Trophoblast cell (in vitro differentiated cells and primary cell): ENCODE data around the gene LTB.
A peak's percentile ranks its signal among the peaks of the same experiment; 100 is the strongest.

ENCODE experiments used
- DNase-seq, 2 donors: peaks; one replicate each; pipeline ENCODE4 v3.0.0-alpha.2; 2016
- H2AFZ ChIP-seq: 2 replicates; pipeline ENCODE4 v1.6.1; 2013; ENCODE audit warnings: low read length, moderate library complexity, mild to moderate bottlenecking; ENCODE audit not compliant: insufficient read depth, poor library complexity
- H2AK5ac ChIP-seq: 2 replicates; pipeline ENCODE4 v1.6.1; 2013; ENCODE audit warnings: mild to moderate bottlenecking, low read length
- H2BK120ac ChIP-seq: 2 replicates; pipeline ENCODE4 v1.6.1; 2013; ENCODE audit warnings: low read length, mild to moderate bottlenecking, moderate library complexity; ENCODE audit not compliant: insufficient read depth, poor library complexity
- H2BK12ac ChIP-seq: 2 replicates; pipeline ENCODE4 v1.6.1; 2013; ENCODE audit warnings: mild to moderate bottlenecking, low read length, moderate library complexity
- H2BK5ac ChIP-seq: 2 replicates; pipeline ENCODE4 v1.6.1; 2013; ENCODE audit warnings: low read length, low read depth, moderate library complexity, mild to moderate bottlenecking; ENCODE audit not compliant: poor library complexity
- H3K14ac ChIP-seq: 2 replicates; pipeline ENCODE4 v1.6.1; 2013; ENCODE audit warnings: mild to moderate bottlenecking, low read length
- H3K18ac ChIP-seq: 2 replicates; pipeline ENCODE4 v1.6.1; 2013; ENCODE audit warnings: mild to moderate bottlenecking, low read length
- H3K23ac ChIP-seq: 2 replicates; pipeline ENCODE4 v1.6.1; 2013; ENCODE audit warnings: low read length
- H3K27ac ChIP-seq: 2 replicates; pipeline ENCODE4 v1.5.1; 2013; ENCODE audit warnings: low read depth, mild to moderate bottlenecking, inconsistent platforms, low read length, moderate library complexity
- H3K27me3 ChIP-seq: 2 replicates; pipeline ENCODE4 v1.6.1; 2013; ENCODE audit warnings: inconsistent platforms, mild to moderate bottlenecking, low read length, moderate library complexity; ENCODE audit not compliant: insufficient read depth
- H3K36me3 ChIP-seq, 2 experiments: 1 replicate in 1 of 2; 2 replicates in 1 of 2; pipeline ENCODE4 v1.6.1; 2013; ENCODE audit warnings: low read length in 2 of 2, mild to moderate bottlenecking in 2 of 2, moderate library complexity in 1 of 2; ENCODE audit not compliant: insufficient read depth in 2 of 2, control insufficient read depth in 1 of 2
- H3K4ac ChIP-seq: 2 replicates; pipeline ENCODE4 v1.6.1; 2013; ENCODE audit warnings: low read depth, mild to moderate bottlenecking, low read length, moderate library complexity
- H3K4me1 ChIP-seq, 2 experiments: 1 replicate in 1 of 2; 2 replicates in 1 of 2; pipeline ENCODE4 v1.6.1; 2013; ENCODE audit warnings: low read length in 2 of 2, mild to moderate bottlenecking in 2 of 2, moderate library complexity in 1 of 2; ENCODE audit not compliant: insufficient read depth in 2 of 2, control insufficient read depth in 1 of 2
- H3K4me2 ChIP-seq: 2 replicates; pipeline ENCODE4 v1.6.1; 2013; ENCODE audit warnings: inconsistent platforms, mild to moderate bottlenecking, low read length, moderate library complexity
- H3K4me3 ChIP-seq: 2 replicates; pipeline ENCODE4 v1.5.1; 2013; ENCODE audit warnings: mild to moderate bottlenecking, low read depth, low read length, inconsistent platforms
- H3K79me1 ChIP-seq: one replicate; pipeline ENCODE4 v1.6.1; 2013; ENCODE audit warnings: low read length
- H3K79me2 ChIP-seq: 2 replicates; pipeline ENCODE4 v1.6.1; 2013; ENCODE audit warnings: low read length, mild to moderate bottlenecking; ENCODE audit not compliant: control insufficient read depth, insufficient read depth, poor library complexity
- H3K9ac ChIP-seq: 2 replicates; pipeline ENCODE4 v1.6.1; 2013; ENCODE audit warnings: mild to moderate bottlenecking, low read length
- H3K9me3 ChIP-seq: 2 replicates; pipeline ENCODE4 v1.6.1; 2013; ENCODE audit warnings: low read depth, mild to moderate bottlenecking, control low read depth, inconsistent platforms, low read length; ENCODE audit not compliant: insufficient read depth
- H4K12ac ChIP-seq: 2 replicates; pipeline ENCODE4 v1.6.1; 2013; ENCODE audit warnings: low read depth, mild to moderate bottlenecking, low read length, moderate library complexity
- H4K8ac ChIP-seq: 2 replicates; pipeline ENCODE4 v1.6.1; 2013; ENCODE audit warnings: low read depth, mild to moderate bottlenecking, low read length, moderate library complexity
- H4K91ac ChIP-seq: one replicate; pipeline ENCODE4 v1.6.1; 2013; ENCODE audit warnings: low read depth, mild to moderate bottlenecking, low read length, moderate library complexity
- WGBS: extraction: QIAGEN DNeasy Blood & Tissue Kit; methylation state at CpG from one replicate; pipeline ENCODE4 v1.1.7; 2013; ENCODE audit warnings: missing lambda C conversion rate; ENCODE audit not compliant: insufficient read length, insufficient coverage; ENCODE audit errors: extremely low coverage; 5-methylcytosine and 5-hydroxymethylcytosine counted together

LTB gene

GRCh38 chr6:31575952-31576685 is 6.1 kb downstream of the LTB start:
- peaks cover 51 to 63% of the 10 kb centered on the region in 2 experiments for H3K4me1 ChIP-seq
- H2BK120ac ChIP-seq = peak overlapping the region; percentile 65
- H2BK5ac ChIP-seq = peak overlapping the region; percentile 38
- H3K27me3 ChIP-seq = no peaks in the 10 kb centered on the region
- peak overlapping the region; percentile 9 for H3K14ac ChIP-seq
- H3K4me2 ChIP-seq = peak overlapping the region; percentile 20
- no peak overlapping the region for H2AFZ ChIP-seq
- peak overlapping the region; percentile 23 for H3K27ac ChIP-seq
- peak overlapping the region; percentile 75 for H4K91ac ChIP-seq
- no peak overlapping the region for H3K9ac ChIP-seq
- H3K18ac ChIP-seq = peak overlapping the region; percentile 5
- 100% methylated on average over 4 of the region's 8 CpGs for WGBS
- H3K4ac ChIP-seq = no peak overlapping the region
- peaks cover 50% of the 10 kb centered on the region for H3K79me1 ChIP-seq
- DNase-seq = no peak
- H3K9me3 ChIP-seq = no peaks in the 10 kb centered on the region
- H3K23ac ChIP-seq = no peak overlapping the region
- H4K12ac ChIP-seq = no peak overlapping the region
- peak overlapping the region; percentile 96 for H2BK12ac ChIP-seq
- H2AK5ac ChIP-seq = peak overlapping the region; percentile 3
- no peaks in the 10 kb centered on the region for H3K36me3 ChIP-seq
- H4K8ac ChIP-seq = no peak overlapping the region
- peaks cover 4% of the 10 kb centered on the region for H3K79me2 ChIP-seq
- no peak overlapping the region for H3K4me3 ChIP-seq

GRCh38 chr6:31575335-31575901 is 6.8 kb downstream of the LTB start, which contains the start of gene TNF:
Gene TNF (plus strand): TSS chr6:31575565. CDS start chr6:31575742, 177 bp downstream.
- Histone ChIP-seq H4K12ac (no peak within 1 kb of the TSS), H4K8ac (peak within 1 kb of the TSS; percentile 32), H3K9ac (no peak within 1 kb of the TSS), H2BK12ac (peak within 1 kb of the TSS; percentile 96), H3K9me3 (no peaks in the 10 kb centered on the region), H3K4me3 (no peak within 1 kb of the TSS), H2BK5ac (peak within 1 kb of the TSS; percentile 38), H2BK120ac (peak within 1 kb of the TSS; percentile 61), H2AFZ (peak within 1 kb of the TSS; percentile 80), H3K4ac (peak within 1 kb of the TSS; percentile 23), H3K79me2 (no peaks in the 10 kb centered on the region), H3K4me1 (peaks cover 48 to 60% of the 10 kb centered on the region in 2 experiments), H3K79me1 (peaks cover 44% of the 10 kb centered on the region), H3K4me2 (peak within 1 kb of the TSS; percentile 33), H3K18ac (peak within 1 kb of the TSS; percentile 5), H3K27ac (peak within 1 kb of the TSS; percentile 23), H3K27me3 (no peaks in the 10 kb centered on the region), H4K91ac (peak within 1 kb of the TSS; percentile 75), H2AK5ac (peak within 1 kb of the TSS; percentile 75), H3K23ac (no peak within 1 kb of the TSS), H3K36me3 (no peaks in the 10 kb centered on the region), H3K14ac (peak within 1 kb of the TSS; percentile 58)
- no CpG with 5 or more reads among the region's 19 CpGs for WGBS
- peak; percentile 26 to 56 for DNase-seq

- Histone ChIP-seq H3K23ac (no peak overlapping the region), H2AK5ac (peak overlapping the region; percentile 75), H3K4ac (peak overlapping the region; percentile 23), H3K36me3 (no peaks in the 10 kb centered on the region), H3K14ac (peak overlapping the region; percentile 58), H3K9me3 (no peaks in the 10 kb centered on the region), H3K4me1 (peaks cover 46 to 55% of the 10 kb centered on the region in 2 experiments), H2AFZ (peak overlapping the region; percentile 80), H3K18ac (peak overlapping the region; percentile 49), H4K91ac (peak overlapping the region; percentile 22), H2BK5ac (peak overlapping the region; percentile 26), H3K9ac (no peak overlapping the region), H3K4me2 (no peak overlapping the region), H3K27me3 (no peaks in the 10 kb centered on the region), H4K12ac (no peak overlapping the region), H2BK120ac (peak overlapping the region; percentile 61), H3K79me1 (peaks cover 44% of the 10 kb centered on the region), H2BK12ac (peak overlapping the region; percentile 96), H3K27ac (peak overlapping the region; percentile 5), H3K79me2 (no peaks in the 10 kb centered on the region), H3K4me3 (no peak overlapping the region), H4K8ac (peak overlapping the region; percentile 64)
- WGBS = no CpG with 5 or more reads among the region's 14 CpGs
- no peak for DNase-seq
These were observed 7.8 kb downstream of the LTB start for GRCh38 chr6:31574106-31575061.
